ENCODE results near the gene RBFOX2.

- TF ChIP-seq POLR2AphosphoS5 (IDR thresholded peaks at IDR 0.05; ENCODE audit: borderline replicate concordance, low read depth, low read length) (no peak), EZH2 (IDR thresholded peaks at IDR 0.05) (no peak)
Observed at GRCh38 chr22:35756722-35757121, 271.9 kb downstream of the RBFOX2 start.

Data from SK-N-MC (cell line).